ENCODE results near the gene ZNF628.

The ZNF628 gene

DNA sequence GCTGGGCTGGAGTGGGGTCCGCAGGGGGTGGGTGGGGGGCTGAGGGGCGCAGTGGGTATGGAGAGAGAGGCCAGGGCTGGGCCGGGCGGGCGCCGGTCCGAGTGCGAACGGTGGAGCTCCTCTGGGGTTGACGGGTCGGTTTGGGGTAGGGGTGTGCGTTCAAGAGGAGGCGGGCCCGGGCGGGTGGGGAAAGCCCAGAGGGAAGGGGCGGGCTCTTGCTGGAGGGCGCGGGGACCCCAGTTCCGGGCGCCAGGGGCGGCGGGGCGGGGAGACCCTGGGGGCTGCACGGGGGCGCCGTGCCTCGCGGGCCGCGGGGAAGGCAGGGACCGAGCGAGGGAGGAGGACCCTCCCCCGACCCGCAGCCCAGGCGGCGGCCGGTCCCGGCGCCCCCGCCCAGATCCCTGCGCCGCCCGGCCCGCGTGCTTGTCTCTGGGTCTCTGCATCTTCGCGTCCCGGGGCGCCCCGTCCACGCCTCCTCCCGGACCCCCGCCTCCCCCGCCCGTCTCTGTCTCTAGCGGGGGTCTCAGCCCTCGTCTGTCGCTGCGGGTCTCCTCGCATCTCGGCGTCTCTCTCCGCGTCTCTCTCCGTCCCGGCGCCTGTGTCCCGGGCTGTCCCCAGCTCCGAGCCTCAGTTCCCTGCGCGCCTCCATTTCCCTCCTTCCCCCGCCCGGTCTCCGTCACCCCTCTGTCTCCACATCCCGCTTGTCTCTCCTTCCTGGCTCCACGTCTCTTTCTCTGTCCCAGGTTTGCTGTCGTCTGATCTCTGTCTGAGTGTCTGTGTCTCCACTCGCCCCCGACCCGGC, 25.1 kb upstream of the ZNF628 start:
- no peak for DNase-seq (ENCODE audit: low read depth)

DNA sequence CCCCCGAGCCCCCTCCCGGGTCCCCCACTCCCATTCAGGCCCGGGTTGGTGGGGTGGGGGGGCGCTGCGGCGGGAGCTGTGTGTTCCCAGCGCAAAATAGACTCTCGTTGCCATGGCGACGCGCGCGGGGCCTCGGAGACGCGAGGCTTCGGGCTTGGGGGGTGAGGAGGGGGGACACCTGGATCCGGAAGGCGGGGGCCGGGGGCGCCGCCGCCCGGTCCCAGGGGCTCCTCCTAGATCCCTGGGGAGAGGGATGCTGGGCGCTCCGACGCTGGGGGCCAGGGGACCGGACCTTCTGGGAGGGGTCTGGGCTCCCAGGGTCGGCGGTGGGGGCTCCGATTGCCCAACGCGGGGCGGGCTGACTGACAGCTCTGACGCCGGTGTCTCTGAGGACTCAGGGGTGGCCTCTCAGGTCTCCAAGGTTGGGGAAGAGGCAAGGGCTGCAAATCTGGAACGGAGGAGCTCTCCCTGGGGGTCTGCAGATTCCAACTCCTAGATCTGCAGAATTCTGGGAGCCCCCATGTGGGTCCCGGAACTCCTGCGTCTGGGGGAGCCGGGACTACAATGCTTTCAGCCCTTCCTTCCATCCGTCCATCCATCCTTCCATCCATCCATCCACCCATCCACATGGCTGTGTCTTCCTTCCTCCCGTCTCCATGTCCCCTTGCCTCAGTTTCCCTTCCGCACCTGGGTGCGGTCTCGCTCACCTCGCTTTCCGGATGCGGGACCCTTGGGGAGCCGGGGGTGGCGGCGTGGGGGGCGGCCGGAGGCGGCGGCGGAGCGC, 24.3 kb upstream of the ZNF628 start:
- no peak for DNase-seq (ENCODE audit: low read depth)

GRCh38 chr19:55452749-55453346, 23.6 kb upstream of the ZNF628 start:
- no peak for DNase-seq (ENCODE audit: low read depth)

DNA sequence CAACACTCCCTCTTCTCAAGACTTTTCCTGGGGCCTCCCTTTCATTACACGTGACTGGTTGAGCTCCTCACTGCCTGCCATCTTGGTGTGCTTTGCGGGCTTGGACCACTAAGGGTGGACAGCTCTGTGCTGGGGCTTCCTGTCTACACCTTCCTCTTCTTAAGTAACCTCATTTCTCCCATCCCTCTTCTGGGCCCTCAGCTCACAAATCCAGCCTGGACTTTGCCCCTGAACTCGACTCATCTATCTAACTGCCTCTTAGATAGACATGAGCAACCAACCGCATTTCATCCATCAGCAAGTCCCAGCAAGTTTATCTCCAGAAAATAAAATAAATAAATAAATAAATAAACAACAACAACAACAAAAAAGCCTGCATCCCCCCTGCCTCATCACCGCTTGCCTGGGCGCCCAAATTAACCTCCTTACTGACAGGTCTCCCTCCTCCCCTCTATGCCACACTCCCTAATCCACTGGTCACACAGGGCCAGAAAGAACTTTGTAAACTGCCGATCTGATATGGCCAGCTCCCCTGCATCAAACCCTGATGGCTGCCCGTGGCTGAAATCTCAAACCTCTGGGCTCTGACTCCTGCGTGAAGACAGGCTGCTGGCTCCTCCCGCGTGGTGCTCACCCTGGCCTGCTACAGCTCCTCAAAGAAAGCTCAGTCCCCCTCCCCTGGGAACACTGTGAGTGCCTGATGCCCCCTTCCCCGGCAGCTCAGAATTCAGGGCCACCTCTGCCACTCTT, 22.7 kb upstream of the ZNF628 start:
- no peak for DNase-seq (ENCODE audit: low read depth)

GRCh38 chr19:55454787-55455243, 21.6 kb upstream of the ZNF628 start:
- DNase-seq (ENCODE audit: low read depth): no peak

DNA sequence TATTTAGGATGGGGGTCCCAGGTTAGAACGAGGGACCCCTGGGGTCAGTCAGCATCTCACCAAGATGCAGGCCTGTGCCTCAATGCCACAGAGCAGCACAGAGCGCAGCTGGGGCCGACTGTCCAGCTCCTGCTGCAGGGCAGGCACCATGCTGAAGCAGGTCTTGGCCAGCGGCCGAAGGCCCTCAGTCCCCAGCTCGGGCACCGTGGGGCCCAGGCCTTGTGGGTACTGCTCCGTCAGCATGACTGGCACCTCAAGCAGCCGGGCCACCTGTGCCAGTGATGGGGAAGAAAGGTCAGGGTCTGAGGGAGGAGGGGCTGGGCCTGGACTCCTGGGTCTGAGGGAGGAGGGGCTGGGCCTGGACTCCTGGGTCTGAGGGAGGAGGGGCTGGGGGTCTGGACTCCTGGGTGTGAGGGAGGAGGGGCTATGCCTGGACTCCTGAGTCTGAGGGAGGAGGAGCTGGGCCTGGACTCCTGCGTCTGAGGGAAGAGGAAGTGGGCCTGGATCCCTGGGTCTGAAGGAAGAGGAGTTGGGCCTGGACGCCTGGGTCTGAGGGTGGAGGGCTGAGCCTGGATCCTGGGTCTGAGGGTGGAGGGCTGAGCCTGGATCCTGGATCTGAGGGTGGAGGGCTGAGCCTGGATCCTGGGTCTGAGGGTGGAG, 20.7 kb upstream of the ZNF628 start:
- DNase-seq (ENCODE audit: low read depth): no peak

- DNase-seq (ENCODE audit: low read depth): no peak
Measured at GRCh38 chr19:55456347-55456746, 20.1 kb upstream of the ZNF628 start.

- no peak for DNase-seq (ENCODE audit: low read depth)
Measured at GRCh38 chr19:55457683-55458457, 18.5 kb upstream of the ZNF628 start.

DNA sequence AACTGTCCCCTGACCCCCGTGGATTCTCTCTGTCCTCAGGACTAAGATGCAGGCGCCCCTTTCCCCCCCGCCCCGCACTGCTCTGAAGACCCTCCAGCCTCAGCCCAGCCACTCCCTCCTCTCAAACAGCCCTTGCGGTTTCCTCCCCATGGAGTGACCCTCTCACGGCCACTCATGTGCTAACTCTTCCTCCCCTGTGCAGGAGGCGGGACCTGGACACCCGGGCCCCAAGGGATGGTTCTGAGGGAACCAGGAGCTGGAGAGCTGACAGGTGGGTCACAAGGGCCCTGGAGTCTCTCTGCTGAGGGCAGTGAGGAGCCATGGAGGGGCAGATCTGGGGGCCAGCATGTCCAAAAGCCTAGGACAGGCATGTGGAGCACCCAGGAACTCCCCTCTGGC, 16.9 kb upstream of the ZNF628 start:
- no peak for DNase-seq (ENCODE audit: low read depth)

- no peak for DNase-seq (ENCODE audit: low read depth)
Measured at GRCh38 chr19:55459950-55460657, 16.3 kb upstream of the ZNF628 start.

DNA sequence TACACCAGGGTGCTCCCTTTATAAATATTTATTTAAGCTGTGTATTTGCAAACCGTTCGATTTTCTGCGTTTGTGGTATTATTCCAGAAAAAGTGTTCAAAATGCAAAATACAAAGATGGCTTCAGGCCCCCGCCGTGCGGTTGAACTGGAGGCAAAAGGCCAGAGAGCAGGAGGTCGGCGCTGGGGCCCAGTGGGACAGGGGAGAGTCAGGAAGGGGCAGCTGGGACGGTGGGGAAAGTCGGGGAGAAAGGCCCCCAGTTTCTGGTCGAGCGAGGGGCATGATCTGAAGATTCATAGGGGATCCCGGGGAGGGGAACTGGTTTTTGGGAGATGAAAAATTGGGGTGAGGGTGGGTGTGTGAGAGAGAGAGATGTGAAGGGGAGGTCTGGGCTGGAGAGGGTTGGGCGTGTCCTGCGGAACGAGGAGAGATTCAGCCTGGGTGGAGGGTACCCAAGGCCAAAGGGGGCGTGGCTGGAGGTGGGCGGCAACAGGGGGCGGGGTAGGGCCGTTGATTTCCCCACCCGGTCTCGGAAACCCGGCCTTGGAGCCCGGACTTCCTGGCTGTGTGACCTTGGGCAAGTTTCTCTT, 15.7 kb upstream of the ZNF628 start:
- DNase-seq (ENCODE audit: low read depth): peak; percentile 36

DNA sequence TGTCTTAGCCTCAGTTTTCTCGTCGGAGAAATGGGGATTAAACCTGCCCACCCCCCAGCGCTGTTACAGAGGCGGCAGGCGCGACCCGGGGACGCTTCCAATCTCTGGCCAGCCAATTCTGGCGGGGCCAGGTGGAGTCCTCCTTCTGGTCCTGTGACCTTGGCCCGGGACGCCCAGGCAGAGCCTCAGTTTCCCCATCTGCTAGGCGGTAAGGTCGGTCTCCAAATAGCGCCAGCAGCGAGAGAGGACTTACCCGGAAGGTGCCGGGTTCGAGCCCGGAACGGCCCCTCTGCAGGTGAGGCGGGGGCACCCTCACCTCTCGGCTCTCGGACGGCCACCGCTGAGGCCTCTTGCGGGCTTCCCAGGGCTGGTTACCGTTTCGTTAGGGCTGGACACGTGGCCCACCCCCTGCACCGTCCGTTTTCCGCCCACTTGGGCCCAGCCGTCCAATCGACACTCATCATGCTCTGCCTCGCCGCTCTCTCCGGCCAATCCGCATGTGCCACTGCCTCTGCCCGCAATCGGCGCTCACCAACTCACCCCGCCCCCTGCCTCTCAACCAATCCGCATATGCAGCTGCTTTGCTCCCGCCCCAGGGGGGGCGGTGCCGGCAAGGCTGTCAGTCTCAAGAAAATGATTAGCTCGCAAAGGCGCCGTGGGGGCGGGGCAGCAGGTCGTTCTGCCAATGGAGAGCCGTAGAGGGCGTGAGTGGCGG, 15.0 kb upstream of the ZNF628 start, which contains the start of gene ISOC2:
ISOC2 (minus strand) TSS at position 384 of the 715 bp plus-strand sequence. CDS start 5,156 bp downstream, outside the sequence.
- peak; percentile 100 for DNase-seq (ENCODE audit: low read depth)

DNA sequence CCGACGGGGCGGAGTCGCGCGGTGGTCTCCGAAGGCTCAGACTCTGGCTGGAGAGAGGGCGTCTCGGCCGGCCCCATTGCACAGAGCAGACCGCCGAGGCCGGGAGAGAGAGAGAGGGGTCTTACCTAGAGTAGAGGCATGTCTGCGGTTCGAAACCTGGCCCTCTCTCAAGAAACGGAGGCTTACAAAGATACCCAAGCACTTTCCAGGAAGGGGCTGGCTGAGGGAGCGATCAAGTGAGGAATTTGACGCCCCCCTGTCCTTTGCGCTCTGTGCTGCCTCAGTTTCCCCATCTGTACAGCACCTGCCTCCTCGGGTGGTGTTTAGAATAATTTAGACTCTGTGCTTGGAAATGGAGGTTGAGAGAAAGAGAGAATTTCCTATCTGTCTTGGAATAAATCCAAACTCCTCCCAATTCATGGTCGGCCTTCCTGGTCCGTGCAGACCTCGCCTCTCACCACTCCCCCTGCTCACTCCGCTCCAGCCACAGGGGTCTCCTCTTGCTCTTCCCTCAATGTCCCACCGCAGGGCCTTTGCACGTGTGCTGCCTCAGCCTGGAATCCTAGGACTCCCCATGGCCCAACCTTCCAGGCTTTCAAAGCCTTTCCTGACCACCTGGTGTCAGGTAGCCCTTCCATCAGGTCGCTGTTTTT, 14.3 kb upstream of the ZNF628 start:
- DNase-seq (ENCODE audit: low read depth): no peak

DNA sequence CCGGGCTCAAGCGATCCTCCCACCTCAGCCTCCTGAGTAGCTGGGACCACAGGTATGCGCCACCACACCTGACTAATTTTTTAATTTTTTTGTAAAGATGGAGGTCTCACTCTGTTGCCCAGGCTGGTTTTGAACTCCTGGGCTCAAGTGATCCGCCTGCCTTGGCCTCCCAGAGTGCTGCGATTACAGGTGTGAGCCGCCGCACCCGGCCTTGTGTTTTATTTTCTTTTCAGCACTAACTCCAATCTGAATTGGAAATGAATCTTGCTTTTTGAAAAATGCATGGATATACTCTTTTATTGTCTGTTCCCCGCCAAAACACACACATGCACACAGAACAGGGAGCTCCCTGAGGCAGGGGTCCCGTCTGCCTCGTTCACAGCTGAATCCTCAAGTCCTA, 13.7 kb upstream of the ZNF628 start:
- no peak for DNase-seq (ENCODE audit: low read depth)

DNA sequence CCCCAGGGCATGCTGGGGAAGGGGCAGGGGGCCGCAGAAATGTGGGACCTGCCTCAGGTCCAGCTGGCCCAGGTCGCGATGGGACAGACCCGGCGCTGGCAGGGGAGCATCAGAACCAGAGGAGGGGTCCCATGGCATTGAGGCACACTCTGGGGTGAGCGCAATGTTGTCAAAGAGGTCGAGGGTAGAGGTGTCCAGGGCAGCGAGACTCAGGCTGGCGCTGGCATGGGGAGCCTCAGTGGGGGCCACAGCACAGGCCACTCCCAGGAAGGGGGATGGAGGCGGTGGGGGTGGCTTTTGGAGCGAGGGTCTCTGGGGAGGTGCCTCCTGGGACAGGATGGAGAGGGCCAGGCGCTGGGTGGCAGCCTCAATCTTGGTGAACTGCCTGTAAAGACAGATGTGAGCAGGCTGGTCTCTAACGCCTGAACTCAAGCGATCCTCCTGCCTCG, 12.8 kb upstream of the ZNF628 start:
- DNase-seq (ENCODE audit: low read depth): no peak

DNA sequence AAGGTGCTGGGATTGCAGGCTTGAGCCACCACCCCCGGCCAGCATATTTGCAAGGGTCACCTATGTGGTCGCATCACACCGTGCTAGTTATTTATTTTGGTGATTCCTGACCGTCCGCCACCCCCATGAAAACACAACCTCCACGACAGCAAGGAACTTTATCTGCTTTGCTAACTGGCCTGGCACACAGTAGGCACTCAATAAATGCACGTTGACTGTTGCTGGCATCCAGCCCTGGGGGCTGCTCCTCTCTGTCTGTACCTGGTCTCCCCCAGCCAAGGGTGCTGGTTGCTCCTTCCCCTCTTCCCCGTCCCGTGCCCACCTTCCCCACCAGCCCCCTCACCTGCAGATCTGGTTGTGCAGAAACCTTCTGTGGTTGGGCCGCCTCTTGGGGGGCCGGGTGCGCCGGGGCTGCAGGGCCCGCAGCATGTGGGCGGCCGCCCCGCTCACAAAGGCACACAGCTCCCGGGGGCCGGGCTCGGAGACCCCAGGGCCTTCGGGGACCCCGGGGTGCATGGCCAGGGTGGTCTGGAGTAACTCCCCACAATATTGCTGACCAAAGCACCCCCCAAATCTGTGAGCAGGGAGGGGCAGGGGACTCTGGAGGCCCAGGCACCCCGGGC, 12.3 kb upstream of the ZNF628 start:
- no peak for DNase-seq (ENCODE audit: low read depth)

DNA sequence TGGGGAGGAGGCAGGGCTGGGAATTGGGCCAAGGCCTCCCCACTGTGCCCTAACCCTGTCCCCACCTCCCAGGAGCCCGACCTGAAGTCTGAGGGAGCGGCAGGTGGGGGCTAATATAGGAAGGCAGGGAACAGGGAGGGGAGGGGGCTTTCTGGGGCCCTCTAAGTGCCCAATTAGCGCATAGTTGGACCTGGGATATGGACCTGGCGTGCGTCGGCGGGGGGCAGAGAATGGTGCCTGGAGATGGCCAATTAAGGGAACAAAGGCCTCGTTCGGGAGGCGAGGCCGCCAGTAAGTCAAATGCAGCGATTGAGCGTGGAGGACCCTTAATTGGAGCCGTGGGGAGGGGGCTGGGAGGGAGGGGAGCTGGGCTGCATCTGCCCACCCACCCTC, 11.8 kb upstream of the ZNF628 start, which contains the start of gene C19orf85:
C19orf85 (minus strand) TSS at position 90 of the 393 bp plus-strand sequence. CDS start 197 bp downstream, outside the sequence.
- no peak for DNase-seq (ENCODE audit: low read depth)

Measured in activated T-cell treated with anti-CD3 and anti-CD28 coated beads for 24 hours (primary cell).